Stomach (tissue), 4 donors: ENCODE results near the gene SMIM44.

Experiments
- POLR2AphosphoS5 ChIP-seq, 3 donors: sonication (generic); formaldehyde crosslinking; IDR thresholded peaks; one replicate each; pipeline ENCODE4 v1.6.1; 2016; ENCODE audit warnings: antibody characterized with exemption in 3 of 3
- TF ChIP-seq, protein P1 (sequence below), 7 experiments: fragments of 450-650 bp in 4 of 7; fragments of 200-600 bp in 3 of 7; sonication (generic) in 3 of 7; IDR thresholded peaks; one replicate each; pipeline ENCODE4 v1.5.1; 2016 to 2019; ENCODE audit warnings: antibody characterized with exemption in 7 of 7, control low read depth in 2 of 7, mild to moderate bottlenecking in 1 of 7

GRCh38 chr19:3442487-3443071 is 40.7 kb downstream of the SMIM44 start:
- TF ChIP-seq, protein P1, sequence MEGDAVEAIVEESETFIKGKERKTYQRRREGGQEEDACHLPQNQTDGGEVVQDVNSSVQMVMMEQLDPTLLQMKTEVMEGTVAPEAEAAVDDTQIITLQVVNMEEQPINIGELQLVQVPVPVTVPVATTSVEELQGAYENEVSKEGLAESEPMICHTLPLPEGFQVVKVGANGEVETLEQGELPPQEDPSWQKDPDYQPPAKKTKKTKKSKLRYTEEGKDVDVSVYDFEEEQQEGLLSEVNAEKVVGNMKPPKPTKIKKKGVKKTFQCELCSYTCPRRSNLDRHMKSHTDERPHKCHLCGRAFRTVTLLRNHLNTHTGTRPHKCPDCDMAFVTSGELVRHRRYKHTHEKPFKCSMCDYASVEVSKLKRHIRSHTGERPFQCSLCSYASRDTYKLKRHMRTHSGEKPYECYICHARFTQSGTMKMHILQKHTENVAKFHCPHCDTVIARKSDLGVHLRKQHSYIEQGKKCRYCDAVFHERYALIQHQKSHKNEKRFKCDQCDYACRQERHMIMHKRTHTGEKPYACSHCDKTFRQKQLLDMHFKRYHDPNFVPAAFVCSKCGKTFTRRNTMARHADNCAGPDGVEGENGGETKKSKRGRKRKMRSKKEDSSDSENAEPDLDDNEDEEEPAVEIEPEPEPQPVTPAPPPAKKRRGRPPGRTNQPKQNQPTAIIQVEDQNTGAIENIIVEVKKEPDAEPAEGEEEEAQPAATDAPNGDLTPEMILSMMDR (IDR thresholded peaks at IDR 0.05), result no peak
- no peak for TF ChIP-seq POLR2AphosphoS5 (IDR thresholded peaks at IDR 0.05)
